Colon (tissue), 2 donors: ENCODE measurements around the gene E2F3.

Source experiments
- FAIRE-seq: peaks from 2 replicates; lab custom pipeline; 2012; peaks lifted over from hg19 to GRCh38; lab: Jason Lieb, UNC
- donor health status: control.
- donor health status: control.

The E2F3 gene

DNA sequence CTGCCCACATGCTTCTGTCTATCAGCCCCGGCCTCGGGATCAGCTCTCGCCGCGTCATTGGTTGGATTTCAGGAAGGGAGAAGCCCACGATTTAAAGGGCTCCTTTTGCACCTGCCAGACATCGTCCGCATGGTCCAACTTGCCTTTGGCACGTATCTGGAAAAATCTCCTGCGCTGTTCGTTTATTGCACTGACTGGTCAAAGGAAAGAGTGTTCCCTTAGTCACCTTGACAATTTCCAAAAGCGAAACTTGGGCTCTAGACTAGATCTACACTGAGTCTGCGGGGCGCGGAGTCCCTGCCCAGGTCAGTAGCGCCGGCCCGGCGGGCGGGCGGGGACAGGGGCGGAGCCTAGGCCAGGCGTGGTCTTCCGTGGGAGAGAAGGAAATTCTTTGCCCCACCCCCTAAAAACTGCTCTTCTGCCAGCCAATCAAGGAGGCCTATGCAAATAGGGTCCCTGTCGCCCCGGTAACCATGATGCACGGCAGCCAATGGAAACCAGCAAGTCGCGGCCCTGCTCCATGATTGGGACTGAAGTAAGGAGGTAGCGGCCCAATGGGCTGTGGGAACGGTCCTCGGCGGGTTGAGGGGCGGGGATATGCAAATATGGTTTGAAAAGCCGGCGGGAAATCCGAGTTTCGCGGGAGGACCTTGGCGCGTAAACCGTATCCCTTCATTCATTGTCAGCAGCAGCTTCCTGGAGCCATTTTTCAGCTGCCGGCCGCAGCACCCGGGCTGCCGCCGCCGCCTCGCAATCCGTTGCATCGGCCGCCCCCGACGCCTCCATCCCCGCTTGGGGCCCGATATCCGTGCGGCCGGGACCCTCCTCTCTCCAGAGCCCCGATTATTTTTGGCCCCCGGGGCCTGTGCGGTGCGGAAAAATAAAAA, at the start of gene E2F3:
Gene E2F3, plus strand, starts transcription at position 675 of the 887 bp plus-strand sequence. CDS start 354 bp downstream, outside the sequence.
- peak; percentile 95 for FAIRE-seq

DNA sequence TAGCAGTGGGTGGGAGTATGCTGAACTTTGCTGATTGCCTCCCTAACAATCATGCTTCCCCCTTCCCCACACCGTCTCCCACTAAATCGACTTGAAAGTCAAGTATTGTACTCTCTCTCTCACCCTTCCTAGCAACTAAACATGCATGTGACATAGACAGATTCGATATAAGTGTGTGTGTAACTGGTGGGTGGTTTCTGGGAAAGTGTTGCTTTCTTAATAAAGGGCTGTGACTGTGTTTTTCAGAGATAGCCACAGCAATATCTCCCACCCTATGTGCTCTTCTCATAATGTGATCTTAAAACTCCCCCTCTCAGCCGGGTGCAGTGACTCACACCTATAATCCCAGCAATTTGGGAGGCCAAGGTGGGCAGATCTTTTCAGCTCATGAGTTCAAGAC, 49.3 kb upstream of the E2F3 start:
- FAIRE-seq = no peak

DNA sequence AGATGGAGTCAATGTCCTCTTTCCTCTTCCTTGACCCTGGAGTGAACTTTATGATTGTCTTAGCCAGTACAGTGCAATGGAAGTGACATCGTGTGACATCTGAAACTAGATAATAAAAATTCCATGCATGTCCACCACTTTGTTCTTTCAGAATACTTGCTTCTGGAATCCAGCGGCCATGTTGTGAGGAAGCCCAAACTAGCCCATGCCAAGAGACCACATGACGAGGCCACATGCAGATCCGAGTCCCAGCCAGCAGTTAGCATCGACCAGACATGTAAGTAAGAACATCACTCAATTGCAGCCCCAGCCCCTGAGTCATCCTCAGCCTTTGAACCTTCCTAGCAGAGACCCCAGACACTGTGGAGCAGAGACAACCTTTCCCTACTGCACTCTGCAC, 48.5 kb upstream of the E2F3 start:
- no peak for FAIRE-seq

DNA sequence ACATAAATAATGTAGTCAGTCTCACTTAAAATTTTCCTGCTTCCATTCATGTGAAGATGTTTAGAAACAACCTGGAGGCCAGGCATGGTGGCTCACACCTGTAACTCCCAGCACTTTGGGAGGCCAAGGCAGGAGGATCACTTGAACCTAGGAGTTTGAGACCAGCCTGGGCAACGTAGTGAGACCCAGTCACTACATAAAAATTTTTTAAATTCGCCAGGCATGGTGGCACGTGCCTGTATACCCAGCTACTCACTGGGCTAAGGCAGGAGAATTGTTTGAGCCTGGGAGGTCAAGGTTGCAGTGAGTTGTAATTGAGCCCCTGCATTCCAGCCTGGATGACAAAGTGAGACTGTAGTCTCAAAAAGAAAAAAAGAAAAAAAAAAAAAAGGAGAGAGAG, 47.3 kb upstream of the E2F3 start:
- FAIRE-seq = no peak

DNA sequence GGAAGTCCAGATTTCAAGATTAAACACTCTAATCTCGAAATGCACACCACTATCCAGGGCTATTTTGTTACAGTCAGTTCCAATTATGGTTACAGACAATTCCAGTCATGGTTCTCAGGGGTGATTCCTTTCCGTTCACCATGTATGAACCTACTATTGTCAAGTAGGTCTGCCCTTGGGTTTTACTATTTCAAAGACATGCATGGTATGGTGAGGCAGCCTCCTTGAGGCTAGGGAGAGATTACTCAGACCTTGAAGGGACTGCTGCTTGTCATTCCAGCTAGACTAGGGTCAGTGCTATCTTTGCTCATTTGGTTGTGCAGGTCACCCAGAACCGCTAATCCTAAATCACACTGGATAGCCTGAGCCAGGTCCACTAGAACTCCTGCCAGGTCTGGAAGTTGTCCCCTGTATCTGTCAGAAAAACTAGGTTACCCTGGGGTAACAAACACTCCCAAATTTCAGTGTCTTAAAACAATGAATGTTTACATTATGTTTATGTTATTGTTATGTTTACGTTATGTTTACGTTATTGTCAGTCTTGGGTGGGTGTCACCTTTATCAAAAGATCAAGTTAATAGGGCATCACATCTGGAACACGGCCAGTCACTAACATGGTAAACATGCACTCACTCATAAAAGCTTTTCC, 41.1 kb upstream of the E2F3 start:
- FAIRE-seq = no peak

GRCh38 chr6:20362623-20363022, 39.1 kb upstream of the E2F3 start:
- no peak for FAIRE-seq

DNA sequence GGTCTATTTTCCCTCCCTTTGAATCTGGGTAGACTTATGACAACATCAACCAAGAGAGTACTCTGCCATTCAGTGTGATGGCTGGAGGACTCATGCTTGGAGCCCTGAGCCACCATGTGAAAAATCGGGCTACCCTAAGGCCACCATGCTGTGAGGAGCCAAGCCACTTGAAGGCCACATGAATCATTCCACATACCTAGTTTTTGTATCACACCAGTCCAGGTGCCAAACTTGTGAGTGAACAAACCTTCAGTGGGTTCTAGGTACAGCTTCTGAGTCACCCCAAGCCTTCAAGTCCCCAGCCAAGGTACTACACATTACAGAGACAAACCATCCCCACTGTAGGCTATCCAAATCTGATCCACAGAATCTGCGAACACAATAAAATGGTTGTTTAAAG, 37.4 kb upstream of the E2F3 start:
- FAIRE-seq = no peak

- FAIRE-seq = no peak
Measured at GRCh38 chr6:20365456-20365855, 36.2 kb upstream of the E2F3 start.

DNA sequence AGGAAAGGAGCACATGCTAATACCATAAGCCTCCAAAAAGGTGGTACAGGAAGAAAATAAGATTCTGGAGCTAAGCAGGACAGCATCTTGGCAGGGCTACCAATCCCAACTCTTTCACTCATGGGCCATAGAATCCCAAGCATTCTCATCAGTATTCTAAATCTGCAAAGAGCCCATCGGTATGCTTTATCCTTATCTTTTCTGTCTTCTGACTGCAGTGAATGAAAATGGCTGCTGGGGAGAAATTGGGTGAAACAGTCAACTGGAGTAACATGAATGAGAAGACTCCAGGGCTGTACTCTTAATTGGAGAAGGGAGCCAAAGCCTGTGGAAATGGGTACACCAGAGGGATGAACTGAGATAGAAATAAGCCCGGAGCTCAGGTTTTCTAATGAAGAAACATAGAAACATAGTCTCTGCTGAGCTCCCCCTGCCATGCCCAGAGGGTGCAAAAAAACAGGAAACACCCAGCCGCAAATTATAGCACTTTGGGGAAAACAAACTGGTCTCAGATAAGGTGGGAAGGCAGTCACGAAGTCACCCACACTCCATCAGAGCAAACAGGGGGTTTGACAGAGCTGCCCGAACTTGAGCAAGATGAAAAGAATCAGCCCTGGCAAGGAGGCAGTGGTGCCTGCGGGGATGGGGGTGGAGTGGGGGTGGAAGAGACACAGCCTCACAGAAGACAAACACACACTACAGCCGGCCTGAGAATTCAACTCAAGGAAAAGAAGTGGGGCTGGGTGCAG, 35.4 kb upstream of the E2F3 start:
- no peak for FAIRE-seq

DNA sequence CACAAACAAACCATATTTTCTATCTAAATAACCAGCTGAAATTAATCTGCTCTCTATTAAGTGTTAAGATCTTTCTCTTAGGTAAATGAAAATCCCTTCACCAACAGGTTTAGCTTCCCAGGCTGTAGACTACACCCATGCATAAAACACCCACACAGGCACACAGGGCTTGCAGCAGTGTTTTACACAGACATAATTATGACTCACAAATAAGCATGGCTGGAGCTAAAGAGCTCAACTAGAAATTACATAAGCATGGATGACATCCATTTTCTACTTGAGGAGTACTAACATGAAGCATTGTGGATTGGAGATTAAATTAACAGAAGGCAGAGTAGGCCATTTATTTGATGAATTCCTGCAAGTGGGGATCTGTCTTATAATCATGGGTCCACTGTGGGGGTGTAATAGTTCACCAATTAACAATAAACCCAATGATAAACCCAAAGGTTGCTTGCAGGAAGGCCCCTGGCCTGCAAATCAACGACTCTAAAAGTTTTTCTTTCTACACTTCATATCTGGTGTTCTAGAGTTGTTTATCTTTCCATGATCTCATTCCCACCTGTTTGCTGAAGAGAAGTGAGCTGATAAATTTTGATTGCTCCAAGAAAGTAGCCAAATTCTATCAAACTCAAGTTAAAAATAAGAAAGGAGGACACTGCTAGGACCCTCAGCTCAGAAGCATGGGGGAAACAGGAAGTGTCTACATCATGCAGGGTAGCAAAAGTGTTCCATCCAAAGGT, 33.8 kb upstream of the E2F3 start:
- FAIRE-seq = no peak

DNA sequence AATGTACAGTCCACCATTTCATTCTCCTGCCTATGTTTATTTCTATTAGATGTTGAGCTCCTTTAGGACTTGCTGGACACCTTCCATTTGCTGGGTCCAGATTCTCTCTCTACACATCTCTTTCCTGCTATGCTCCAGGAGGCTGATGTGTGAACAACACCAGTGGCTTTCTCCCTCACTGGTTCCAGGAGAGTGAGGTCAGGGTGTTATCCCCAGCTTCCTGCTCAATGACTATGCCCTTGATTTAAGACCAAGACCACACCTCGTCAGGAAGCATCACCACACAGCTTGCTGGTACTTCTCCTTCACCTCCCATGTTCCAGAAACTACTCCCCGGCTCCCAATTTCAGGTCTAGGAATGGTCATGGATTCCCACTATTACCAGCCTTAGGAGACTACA, 31.3 kb upstream of the E2F3 start:
- no peak for FAIRE-seq

DNA sequence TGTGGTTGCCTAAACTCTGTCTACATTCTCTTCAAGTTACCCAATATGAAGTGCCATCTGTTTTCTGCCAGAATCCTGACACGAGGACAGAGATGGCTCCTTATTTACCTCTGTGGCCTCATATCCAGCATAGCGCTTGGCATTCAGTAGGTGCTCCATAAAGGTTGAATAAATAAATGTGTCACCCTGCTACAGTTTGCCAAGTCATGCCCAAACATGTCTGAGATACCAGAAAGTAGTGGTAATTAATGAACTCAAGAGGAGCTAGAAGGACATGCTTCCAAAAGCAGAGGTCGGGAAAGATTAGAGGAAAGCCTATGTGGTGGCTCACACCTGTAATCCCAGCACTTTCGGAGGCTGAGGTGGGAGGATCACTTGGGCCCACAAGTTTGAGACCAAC, 30.9 kb upstream of the E2F3 start:
- no peak for FAIRE-seq

DNA sequence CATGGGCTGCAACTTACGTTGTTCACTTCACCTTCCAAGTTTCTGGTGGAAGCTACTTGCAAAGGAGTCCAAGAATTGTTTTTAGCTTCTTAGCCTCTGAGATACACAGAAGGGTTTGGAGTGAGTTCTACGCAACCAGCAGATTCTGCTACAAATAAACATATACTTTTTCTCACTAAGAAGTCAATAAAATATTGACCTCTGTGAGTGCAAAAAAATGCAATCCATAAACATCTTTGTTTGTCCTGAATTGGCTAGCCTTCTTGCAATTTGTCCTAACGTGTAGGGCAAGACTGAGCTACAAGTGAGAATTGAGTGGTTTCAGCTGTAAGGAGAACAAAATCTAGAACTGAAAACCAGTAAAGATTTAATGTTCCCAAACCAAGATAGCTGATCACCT, 26.2 kb upstream of the E2F3 start:
- FAIRE-seq = no peak

- no peak for FAIRE-seq
Measured at GRCh38 chr6:20377623-20378265, 23.9 kb upstream of the E2F3 start.

DNA sequence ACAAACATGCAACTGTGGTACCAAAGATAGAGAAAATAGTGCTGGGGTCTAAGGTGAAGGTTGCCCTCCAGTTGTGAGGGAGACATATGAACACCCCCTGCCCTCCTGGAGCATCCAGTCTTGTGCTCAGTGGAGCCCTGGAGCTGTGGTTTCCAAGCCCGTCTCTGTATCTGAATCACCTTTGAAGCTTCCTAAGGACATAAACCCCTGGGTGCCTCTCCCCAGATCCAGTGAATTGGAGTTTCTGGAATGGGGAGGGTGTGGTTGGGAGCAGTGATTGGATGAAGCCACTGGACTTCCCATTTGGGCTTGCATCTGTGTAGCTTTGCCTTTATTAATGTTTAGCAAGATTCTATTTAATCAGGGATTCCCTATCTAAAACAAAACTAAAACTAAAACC, 22.4 kb upstream of the E2F3 start:
- no peak for FAIRE-seq

DNA sequence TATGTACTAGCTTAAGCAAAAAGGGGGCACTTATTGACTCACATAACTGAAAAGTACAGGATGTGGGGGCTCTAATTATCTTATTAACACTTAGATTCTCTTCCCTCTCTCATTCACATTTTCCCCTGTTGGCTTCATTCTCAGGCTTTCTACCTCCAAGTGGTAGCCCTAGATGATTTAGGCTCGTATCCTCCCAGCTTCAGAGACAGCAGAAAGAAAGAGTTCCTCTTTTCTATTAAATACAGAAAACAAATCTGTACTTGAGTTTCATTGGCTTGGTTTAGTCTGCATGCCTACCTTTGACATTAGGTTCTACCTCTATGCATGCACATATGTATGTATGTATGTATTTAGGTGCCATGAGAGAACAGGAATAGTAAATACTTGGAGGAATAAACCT, 15.5 kb upstream of the E2F3 start:
- no peak for FAIRE-seq

DNA sequence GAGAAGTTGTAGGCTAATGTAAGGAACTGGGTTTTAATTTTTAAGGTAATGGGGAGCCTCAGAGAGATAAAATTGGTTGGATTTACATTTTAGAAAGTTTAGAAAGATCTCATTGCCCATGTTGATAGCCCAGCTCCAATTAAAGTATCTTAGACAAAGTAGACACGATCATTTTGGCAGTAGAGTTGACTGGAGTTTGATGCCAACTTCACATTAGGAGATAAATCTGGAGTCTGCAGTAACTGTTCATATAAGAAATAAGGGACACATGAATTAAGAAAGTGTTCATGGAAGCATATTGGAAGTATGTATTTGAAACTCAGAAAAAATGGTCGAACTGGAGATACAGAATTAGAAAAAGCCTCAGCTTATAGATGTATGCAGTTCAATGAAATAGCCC, 12.6 kb upstream of the E2F3 start:
- FAIRE-seq = no peak

DNA sequence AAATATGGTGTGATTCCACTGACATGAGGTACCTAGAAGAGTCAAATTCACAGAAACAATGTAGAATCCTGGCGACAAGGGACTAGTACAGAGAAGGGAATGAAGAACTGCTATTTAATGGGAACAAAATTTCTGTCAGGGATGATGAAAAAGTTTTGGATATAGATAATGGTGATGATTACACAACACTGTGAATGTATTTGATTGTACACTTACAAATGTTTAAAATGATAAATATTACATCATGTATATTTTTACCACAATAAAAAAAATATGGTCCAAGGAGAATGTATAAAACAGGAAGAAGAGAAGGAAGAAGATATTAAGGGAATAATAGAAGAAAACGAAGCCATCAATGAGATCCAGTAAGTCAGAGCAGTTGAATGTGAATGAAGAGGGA, 8.4 kb upstream of the E2F3 start:
- no peak for FAIRE-seq

DNA sequence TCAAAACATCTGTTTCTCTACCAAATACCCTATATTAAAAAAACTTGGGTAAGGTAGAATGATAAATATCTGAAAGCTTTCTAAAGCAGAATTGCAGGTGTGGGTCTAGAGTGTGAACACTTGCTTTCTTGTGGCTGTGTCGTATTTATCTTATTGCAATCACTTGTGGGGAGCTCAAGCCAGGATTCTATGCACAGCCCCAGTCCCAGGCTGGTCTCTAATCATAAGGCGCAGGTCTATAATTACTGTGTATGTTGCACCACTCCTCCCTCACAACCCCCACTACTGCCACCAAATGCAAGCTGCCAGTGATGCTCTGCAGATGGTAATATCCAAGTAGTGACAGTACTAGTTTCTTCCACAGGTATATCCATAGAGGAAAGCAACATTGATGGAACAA, 2.2 kb upstream of the E2F3 start:
- no peak for FAIRE-seq

DNA sequence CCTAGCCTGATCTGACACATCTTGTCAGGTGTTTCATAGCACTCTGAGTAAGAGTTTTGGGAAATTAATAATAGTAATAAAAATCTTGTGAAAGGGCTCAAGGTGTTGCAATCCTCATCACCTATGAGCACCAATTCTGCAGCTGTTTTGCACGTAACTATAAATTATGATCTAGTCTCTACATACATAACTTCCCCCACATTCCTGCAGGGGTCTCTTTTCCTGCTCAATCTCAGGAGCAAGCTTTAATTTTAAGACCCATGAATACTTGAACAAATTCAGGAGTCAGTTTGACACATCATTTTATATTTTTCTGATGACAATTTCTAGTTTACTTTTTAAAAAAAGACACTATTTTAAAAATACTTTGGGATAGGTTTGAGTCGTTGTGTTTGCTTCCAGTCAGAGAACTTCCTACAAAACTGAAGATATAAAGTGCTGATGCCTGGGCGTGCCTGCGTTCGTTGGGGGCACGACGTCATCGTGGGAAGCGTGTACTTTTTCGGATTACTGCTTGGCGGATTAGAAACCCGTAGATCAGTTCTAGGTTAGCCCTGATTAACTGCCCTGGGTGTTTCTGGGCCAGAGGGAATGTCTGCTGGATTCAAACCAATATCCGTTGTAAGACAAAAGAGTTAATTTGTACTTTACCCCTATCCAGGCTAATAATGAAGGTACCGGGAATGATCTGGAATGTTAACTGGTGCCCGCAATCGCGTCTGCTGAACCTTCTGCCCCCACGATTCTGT, 1.0 kb upstream of the E2F3 start:
- no peak for FAIRE-seq

DNA sequence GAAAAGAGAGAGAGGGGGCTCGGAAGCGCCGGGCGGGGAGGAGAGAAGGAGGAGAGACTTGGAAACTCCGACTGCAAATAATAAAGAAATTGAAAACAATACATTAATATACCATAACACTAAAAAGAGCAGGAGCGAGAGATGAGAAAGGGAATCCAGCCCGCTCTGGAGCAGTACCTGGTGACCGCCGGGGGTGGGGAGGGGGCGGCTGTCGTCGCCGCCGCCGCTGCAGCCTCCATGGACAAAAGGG, 338 bp downstream of the E2F3 start:
- FAIRE-seq = no peak
